Measurements from ENCODE around the gene PXK. TPM values are rescaled to one million over a fixed set of nuclear protein-coding genes. Genes with fewer than 3 reads are reported as not detected.

PXK gene
- total and polyA plus RNA-seq, 10 of the 15 experiments (the other 5 are each of a cell fraction or from before 2014, with no cell fraction given): 8.4 to 38.0 (median 27.6) TPM

- no peak for TF ChIP-seq KAT2A (conservative IDR thresholded peaks at IDR 0.05; ENCODE audit: control insufficient read depth, low read depth, low read length)
- no peak for TF ChIP-seq CEBPB (IDR thresholded peaks at IDR 0.05; ENCODE audit: borderline replicate concordance in 1 of 2, low read depth in 2 of 2, low read length in 2 of 2)
- no peak for TF ChIP-seq GATAD2B (conservative IDR thresholded peaks at IDR 0.05; ENCODE audit: low read depth)
- TF ChIP-seq MLLT1 (IDR thresholded peaks at IDR 0.05): no peak
- TF ChIP-seq NKRF (conservative IDR thresholded peaks at IDR 0.05): no peak
- TF ChIP-seq ZNF207 (IDR thresholded peaks at IDR 0.05; ENCODE audit: borderline replicate concordance): no peak
- no peak for TF ChIP-seq ZZZ3 (IDR thresholded peaks at IDR 0.05; ENCODE audit: control insufficient read depth, insufficient read length, low read depth)
- TF ChIP-seq SMARCA5 (IDR thresholded peaks at IDR 0.05): no peak
- SMC1A ChIA-PET (ENCODE audit: uncharacterized antibody, unreplicated experiment): interaction anchor here (1.0 to 2.9 kb wide), 5 partner anchors 14 to 127 kb away, joined by 3 to 15 read pairs (median 4); partner anchors contain the start of genes HTD2 and RPP14
- Histone ChIP-seq H3K27ac (ENCODE audit: control insufficient read depth, insufficient read depth) (no peak overlapping the region), H3K4me3 (peak overlapping the region; percentile 32; the same call in 1 of the 2 replicates), H4K20me1 (ENCODE audit: control insufficient read depth, insufficient read depth) (no peaks in the 10 kb centered on the region; the same call in 1 of the 2 replicates), H3K9me3 (replicated peaks; ENCODE audit: control insufficient read depth, insufficient read depth, low read length) (no peaks in the 10 kb centered on the region), H3K4me2 (ENCODE audit: control insufficient read depth, insufficient read depth) (peak overlapping the region; percentile 61), H3K27me3 (replicated peaks in 1 of 2; ENCODE audit: control insufficient read depth in 2 of 2, insufficient read depth in 2 of 2, low read length in 1 of 2) (no peaks in the 10 kb centered on the region), H3K4me1 (ENCODE audit: control insufficient read depth, insufficient read depth, low read length) (peaks cover 12% of the 10 kb centered on the region), H3K36me3 (ENCODE audit: control insufficient read depth in 2 of 2, insufficient read depth in 2 of 2, low read length in 1 of 2) (no peaks in the 10 kb centered on the region; a peak in 2 of 4 replicates), H3K9ac (ENCODE audit: control insufficient read depth, insufficient read depth, low read length) (no peak overlapping the region), H2AFZ (ENCODE audit: control insufficient read depth, low read depth, low read length) (peak overlapping the region; percentile 86), H3K79me2 (ENCODE audit: control insufficient read depth, insufficient read depth, low read length) (peaks cover 6% of the 10 kb centered on the region)
- intact Hi-C loops (cut with micrococcal nuclease; ENCODE audit: unreplicated experiment) (loop anchor here (5.0 kb wide), 1 partner anchor 98 kb away; no protein-coding TSS in a partner anchor), in situ Hi-C loops (cut with MboI) (no loop called here)
- CTCF ChIA-PET: interaction anchor here (0.7 to 2.3 kb wide), 7 partner anchors 14 to 216 kb away, joined by 3 to 7 read pairs (median 3); partner anchors contain the start of genes HTD2 and RPP14
- peak; percentile 18 for FAIRE-seq
- POLR2A ChIA-PET: interaction anchor here (1.2 kb wide), 1 partner anchor 128 kb away, joined by 7 read pairs; the partner anchor contains the start of genes HTD2 and RPP14
- no peak for ATAC-seq
- no peak for DNase-seq (ENCODE audit: low read depth, low spot score)
- WGBS (ENCODE audit: insufficient coverage, insufficient replicate concordance, low lambda C conversion rate, missing lambda C conversion rate): 65% methylated on average over 3 of the region's 3 CpGs
- RAD21 ChIA-PET (ENCODE audit: unreplicated experiment): interaction anchor here (0.8 to 1.0 kb wide), 2 partner anchors 19 to 128 kb away, joined by 3 to 4 read pairs; partner anchors contain the start of genes HTD2 and RPP14
- no TSS peak for BruUV-seq (replicated peaks)
Observed at GRCh38 chr3:58434168-58434504, 101.4 kb downstream of the PXK start.
